NOMO-1 treated with dmso at 0.1 percent for 144 hours (cell line): ENCODE results near the gene CCNY.

Experiments used
- DNase-seq: peaks from one replicate; lab custom pipeline; 2025; ENCODE audit not compliant: unreplicated experiment; lab: John Stamatoyannopoulos, UW

CCNY gene

DNA sequence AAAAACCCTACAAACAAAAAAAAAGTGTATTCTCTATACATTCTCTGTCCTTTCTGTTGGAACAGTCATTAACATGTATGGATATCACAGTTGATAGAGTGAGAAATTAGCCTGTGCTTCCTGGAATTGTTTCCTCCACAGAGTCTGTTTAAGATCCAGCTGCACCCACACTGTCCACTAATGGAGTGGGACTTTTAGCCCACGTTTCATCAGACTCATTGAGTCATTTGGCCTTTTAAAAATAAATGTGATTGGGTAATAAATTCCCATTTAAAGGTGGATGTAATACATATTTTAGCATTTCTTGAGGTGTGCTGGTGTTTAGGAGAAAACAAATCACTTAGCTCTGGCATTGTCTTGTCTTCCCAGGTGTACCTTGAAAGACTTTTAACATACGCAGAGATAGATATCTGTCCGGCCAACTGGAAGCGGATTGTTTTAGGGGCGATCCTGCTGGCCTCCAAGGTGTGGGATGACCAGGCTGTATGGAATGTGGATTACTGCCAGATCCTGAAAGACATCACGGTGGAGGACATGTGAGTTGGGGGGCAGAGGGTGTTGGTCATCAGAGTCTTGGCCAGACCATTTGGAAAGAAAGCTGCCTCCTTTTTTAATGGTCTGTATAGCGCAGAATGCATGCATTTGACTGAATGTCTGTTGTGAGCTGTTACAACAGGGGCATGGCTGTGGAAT lies 216.5 kb downstream of the CCNY start:
- no peak for DNase-seq

DNA sequence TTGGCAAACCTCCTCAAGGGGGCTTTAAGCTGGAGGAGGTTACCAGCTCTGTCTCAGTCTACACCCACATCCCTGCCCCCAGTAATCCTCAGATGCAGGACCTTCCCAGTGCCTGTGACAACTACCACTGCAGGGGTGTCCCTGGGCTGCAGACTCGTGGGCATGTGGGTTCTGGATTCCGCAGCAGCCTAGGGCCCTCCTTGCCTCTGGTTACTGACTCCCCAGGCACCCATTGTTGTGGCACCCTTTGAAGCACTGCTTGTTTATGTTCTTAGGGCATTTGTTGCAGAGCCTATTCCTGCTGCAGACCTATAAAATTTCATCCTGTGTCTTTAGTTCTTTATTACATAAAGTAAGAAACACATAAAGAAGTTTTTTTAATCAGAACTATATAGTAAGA lies 217.7 kb downstream of the CCNY start:
- no peak for DNase-seq

DNA sequence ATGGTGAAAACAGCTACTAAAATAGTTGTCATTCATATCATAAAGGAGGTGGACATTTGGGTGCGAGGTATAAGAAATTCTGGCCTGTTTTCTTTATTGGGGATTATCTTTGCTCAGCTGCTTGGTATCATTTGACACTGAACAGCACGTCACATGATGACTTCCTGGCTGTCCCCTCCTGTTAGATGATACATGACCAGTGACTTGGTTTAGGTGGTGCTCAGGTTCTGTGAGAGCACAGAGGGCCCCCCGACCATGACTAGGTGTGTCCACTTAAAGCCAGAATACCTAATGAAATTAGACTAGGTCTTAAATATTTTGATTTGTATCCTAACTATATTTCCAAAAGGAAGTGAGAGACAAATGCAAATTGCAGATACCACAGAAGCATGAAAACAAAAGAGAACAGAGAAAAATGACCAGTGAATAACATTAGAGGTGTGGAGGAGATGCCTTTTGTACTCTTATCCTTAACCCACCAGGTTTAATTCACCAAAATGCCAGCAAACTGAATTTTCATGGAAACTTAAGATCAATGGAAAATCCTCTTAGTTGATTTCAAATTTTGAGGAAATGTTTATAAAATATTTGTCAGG lies 218.2 kb downstream of the CCNY start:
- no peak for DNase-seq

DNA sequence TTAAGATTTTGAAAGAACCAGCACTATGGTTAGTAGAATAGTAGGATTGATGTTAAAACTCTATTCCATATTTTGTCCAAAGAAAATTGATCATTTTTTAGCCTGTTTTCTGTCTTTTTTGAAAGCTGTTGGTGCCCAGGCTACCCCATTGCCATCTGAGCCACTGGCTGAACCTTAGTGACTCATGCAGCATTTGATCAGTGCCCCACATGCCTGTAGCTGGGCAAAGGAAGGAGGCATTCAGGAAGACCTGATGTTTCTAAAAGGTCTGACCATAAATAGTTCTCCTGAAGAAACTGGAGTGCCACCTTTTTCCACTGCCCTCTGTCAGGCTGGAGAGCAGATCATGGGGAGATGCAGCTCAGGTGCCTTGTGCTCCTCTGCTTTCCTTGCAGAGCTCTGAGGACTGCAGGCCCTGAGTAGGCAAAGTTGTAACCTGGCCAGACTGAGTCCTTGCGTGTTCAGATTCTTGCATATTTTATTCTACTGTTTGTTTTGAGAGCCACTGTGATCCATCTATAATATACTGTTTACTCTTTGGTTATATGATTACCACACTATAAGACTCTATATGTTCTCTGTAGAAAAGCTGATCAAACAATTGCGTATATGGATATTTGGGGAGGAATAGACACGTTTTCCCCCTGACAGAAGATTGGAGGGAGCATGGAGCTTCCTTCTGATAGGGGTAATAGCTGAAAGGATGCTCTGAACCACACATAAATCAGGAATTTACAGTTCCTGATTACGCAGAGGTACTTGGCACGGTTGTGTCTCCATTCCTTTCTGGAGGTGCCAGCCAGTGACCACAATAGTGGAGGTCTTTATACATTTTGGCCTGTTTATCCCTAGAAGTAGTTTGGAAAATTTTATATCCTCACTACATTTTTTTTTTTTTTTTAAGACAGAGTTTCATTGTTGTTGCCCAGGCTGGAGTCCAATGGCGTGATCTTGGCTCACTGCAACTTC lies 219.9 kb downstream of the CCNY start:
- DNase-seq: no peak

DNA sequence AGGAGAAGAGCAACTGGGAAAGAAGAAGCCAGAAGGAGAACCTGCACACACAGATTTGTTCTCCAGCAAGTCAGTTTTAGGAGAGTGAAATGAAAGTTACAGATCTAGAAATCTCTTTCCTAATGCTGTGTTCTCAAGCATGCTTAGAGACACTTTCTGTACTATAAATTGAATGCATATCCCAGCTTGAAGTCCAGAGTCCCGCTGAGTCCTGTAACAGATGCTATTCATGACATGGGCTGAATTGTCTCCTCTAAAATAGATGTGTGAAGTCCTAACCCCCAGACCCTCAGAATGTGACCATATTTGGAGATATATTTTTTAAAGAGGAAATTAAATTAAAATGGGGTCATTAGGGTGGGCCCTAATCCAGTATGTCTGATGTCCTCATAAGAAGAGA lies 222.0 kb downstream of the CCNY start:
- no peak for DNase-seq

DNA sequence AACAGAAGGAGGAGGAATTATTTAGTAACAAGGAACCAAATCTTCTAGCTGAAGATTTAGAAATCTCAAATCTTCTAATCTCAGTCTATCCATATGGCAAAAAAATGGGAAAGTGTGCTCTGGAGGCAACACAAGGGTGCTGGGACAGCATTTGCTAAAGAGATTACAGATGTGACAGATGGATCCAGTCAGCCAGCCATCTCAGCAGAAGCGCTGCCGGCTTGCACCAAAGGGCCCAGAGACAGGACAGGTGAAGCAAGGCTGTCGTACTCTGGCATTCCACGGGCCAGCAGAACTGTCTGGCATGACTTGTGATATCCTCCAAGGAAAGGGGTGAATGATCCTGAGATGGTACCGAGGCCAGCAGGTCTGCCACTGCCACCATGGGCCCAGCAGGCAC lies 223.1 kb downstream of the CCNY start:
- no peak for DNase-seq

DNA sequence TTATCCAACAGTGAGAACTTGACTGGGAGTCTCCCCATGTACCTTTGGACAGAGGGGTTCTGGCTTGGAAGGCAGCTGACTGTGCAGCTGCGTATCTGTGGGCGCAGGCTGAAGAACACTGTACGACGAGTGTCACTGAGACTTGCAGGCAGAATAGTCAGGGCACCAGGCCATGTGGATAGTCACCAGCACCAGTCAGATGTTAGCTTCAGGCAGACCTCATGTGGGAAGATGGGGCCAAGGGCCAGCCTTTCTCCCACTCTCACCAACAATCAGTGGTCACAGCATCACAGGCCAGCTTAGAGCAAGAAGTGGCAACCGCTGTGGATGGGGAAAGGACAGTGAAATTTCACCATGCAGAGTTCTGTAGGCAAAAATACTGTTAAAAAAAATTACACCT lies 225.4 kb downstream of the CCNY start:
- no peak for DNase-seq

DNA sequence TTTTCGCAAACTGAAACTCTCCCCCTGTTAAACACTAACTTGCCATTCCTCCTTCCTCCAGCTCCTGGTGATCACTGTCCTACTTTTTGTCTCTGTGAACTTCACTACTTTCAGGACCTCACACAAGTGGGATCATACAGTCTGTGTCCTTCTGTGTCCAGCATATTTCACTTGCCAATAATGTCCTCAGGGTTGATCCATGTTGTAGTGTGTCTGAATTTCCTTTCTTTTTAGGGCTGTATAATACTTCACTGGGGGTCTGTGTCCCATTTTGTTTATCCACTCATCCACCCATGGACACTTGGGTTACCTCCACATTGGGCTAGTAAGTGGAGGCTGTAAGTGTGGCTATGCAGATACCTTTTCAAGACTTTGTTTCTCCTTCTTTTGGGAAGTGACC lies 226.1 kb downstream of the CCNY start:
- no peak for DNase-seq

DNA sequence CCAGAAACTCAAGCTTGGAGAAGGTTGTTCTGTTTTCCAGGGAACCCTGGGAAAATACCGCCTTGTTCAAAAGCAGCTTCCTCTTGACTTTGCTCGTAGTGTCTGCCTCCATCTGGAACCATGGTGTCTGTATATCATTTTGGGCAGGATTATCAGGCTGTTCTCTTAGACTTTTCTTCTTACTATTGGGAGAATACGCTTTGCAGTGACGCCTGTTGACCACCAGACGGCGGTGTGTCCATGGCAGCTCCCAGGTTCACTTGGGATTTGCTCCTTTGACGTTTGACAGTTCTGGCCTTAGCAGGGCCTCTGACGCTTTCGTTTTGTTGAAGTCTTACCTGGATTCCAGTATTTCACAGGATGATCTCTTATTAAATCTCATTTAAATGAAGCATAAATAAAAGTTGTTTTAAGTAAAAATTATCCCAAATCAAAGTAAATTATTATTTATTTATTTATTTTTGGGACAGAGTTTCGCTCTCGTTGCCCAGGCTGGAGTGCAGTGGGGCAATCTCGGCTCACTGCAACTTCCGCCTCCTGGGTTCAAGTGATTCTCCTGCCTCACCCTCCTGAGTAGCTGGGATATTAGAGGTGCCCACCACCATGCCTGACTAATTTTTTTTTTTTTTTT lies 227.1 kb downstream of the CCNY start:
- no peak for DNase-seq

DNA sequence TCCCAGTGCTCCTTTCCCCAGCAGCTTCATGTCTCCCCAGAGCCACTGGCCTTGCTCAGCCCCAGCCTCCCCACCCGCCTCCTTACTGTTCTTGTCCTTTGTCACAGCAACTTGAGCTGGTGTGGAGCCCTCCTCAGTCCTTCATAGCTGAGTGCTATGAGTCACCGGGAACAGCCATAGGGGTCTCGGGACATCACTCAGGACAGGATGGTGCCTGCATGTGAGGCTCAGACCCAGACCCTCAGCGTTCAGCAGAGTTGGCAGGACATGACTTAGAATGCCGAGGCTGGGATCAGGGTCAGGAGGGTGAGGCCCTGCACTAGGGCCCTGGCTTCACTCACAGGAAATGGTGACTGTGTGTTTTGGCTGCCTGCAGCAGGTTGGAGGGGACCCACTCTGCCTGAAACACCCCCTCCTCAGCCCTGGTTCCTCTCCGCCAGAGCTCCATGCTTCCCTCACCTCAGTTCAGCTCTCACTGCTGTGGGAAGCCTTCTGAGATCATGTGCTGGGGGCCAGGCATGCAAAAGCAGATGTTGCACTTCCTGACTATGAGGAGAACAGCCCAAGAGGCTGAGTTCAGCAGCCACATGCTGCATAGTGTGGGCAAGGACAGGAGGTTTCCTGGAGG lies 228.1 kb downstream of the CCNY start:
- no peak for DNase-seq

DNA sequence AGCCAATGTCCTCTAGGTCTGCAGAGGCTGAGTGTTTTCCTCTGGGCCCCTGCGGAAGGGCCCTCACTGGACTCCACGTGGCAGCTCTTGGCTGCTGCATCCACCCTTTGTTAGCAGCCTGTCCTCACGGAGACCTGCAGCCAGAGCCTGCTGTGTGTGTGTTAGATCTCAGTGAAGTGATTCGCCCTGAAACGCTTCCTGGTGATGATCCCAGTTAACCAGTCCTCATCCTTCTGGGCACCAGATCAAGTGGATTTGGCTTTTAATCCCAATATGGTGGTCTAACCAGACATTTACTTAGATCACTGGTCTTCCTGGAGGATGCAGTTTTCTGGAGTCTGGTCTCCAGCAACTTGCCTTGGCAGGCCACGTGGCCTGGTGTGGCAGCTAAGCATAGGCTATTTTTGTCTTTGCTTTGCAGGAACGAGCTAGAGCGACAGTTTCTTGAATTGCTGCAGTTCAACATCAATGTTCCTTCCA lies 229.3 kb downstream of the CCNY start:
- no peak for DNase-seq

DNA sequence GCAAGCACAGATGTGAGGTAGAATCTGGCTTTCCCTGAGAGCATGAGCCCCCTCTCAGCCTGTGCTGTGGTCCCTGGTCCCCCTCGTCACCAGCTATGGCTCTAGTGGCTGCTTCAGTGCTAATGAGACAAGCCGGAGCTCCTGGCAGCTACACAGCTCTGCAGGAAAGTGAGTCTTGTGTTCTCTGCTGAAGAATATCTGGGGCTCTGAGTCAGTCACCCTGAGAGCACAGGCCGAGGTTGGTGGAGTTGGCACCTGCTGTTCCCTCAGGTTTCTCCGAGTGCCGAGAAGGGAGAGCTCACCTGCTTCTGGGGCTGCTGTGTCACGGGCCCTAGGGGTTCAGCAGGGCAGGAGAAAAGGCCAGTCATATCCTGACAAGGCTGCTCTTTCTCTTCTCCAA lies 231.6 kb downstream of the CCNY start:
- no peak for DNase-seq

DNA sequence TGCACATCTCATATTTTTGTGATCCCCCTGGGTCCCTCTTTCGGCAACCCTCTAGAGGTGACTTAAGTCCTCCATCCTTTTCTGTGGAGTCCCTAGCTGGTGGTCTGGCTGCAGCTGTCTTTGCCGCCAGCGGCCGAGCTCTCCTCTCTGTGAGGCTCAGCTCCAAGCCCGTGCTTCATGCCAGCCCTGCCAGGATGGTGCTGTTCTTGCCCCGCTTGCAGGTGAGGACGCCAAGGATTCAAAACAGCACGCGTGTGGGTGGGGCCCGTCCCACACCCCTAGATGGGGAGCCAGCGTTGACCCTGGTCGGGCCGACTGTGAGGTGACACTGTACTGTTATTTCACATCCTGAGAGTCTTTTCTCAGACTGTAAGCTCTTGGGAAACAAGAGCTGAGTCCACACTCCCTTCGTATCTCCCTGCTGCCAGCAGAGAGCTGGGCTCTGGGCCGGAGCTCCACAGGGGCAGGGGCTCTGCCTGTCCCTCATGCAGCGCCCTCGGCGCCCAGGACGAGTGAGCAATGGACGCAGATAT lies 232.2 kb downstream of the CCNY start:
- DNase-seq: no peak

DNA sequence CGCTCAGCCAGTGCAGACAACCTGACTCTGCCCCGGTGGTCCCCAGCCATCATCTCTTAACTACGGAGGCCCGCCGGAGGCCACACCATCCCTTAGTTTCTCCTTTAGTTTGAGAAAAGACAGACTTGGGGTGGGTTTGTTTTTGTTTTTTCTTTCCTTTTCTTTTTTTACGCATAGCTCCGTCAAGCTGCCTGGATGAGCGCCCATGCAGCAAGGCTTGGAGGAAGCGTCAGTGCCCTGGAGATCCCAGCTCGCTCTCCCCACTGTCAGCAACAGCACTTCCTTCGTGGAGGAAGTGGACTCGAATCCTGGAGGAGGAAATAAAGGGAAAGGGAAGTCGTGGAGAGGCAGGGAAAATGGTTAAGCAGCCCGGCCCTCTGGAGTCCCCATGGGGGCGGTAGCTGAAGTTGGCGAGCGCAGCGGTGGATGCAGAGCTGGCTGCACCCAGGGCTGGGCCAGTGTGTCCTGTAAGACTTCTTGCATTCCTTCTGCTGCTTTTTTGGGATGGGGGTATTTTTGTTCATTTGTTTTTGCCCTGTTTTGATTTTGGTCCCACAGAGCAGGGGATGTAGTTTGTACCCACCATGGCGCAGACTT lies 232.9 kb downstream of the CCNY start:
- no peak for DNase-seq

DNA sequence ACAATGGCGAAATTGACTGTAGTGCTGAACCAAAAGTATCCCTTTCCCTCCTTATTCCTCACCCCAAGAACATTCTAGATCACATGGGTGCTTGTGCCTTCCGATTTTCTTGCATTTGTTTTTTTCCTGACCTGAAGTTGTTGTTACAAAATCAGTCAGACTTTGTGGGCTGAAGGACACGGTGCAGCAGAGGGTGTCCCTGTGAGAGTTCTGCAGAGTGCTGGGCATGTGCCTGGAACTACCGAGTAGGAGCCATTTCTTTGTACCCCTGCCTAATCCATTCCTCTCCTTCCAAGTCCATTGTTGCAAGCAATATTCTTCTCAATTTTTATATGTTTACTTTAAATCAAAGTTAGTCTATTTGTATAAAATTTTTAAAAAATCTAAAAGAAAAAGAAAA lies 233.5 kb downstream of the CCNY start:
- DNase-seq: no peak

DNA sequence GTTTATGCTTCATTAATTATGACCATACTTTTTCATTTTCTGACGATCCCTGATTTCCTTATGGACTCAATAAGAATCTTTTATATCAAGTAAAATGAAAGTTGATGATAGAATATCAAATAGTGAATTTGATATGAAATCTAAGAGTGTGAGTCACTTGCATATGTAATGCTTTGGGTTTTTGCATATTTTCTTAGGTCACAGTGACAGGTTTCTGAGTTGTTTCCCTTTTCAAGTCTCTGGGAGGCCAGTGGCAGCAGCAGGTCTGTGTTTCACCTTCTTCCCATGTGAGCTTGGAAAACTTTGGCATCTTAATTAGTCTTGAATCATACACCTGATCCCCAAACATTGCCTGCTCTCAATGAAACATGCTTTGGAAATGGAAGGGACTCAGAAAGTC lies 234.1 kb downstream of the CCNY start:
- DNase-seq: no peak

DNA sequence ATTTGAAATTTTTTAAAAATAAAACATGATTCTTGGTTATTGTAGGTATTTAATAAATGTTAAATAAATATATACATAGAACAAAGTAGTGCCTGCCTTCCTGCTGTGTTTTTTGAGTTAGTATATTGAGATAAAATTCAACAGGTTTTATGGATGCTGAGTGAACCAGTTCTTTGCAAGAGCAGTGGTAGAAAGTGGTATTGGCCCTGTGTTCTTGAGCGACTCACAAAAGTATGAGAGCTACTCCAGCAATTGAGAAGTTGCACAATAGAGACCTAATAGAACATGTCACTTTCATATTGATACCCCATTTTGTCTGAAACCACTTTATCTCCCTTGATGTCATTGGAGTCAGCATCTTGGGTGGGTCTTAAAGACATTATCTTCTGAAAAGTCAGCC lies 236.3 kb downstream of the CCNY start:
- DNase-seq: no peak

DNA sequence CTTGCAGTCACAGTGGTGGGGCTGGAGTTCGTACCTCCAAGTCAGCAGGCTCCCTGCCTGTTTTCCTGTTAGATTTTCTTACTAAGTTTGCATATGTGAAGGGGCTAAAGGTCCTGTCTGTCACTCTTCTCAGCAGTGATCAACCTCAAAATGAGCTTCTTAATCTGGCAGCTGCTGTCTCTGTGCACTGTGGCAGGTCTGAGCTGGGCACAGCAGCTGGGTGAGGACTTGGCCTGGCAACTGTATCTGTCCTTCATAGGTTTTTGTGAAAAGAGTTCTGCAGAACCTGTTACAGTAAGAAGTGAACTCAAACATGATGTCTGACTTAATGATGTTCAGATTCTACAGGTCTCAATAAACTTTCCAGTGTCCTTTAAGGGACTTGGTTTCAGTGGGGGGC lies 237.5 kb downstream of the CCNY start:
- DNase-seq: no peak

DNA sequence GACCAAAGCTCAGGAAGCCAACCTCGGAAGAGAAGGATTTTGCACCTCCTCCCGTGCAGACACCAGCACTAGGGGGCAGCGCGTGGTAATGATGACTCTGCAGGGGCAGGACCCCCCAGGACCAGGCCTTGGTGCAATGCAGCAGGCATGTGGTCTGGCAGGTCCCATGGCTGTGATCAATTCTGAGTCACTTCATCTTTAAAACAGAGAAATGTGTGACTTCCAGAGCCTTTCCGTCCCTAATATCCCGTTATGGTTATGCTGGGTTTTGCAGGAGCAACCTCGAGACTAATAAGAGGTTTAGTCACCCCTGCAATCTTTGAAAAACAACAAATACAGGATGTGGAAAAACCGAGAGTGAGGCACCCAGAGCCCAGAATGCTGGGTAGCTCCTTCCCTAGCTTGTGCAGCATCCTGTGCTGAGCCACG lies 238.6 kb downstream of the CCNY start:
- no peak for DNase-seq

DNA sequence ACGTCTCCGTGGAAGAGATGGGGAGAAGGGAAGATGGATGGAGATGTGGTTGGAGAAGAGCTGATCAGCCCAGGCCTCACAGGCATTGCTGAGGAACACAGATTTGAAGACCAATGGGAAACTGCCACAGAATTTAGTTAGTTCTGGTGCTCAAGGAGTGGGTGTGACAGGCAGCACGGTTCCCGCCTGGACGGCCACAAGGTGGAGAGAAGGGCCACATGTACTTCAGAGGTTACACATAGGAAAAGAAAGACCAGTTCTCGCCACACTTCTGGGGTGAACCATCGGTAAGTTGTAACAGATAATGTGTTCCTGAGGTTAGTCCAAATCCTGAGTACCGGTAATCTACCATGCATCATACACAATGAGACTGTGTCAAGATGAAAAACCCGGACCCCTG lies 239.3 kb downstream of the CCNY start:
- DNase-seq: no peak
